AG10803 (cell line): ENCODE measurements around the gene NAGLU.

Source experiments
- DNase-seq: peaks from one replicate; pipeline ENCODE4 v3.0.0; 2010; ENCODE audit warnings: low read depth
- H3K4me3 ChIP-seq: 2 replicates; pipeline ENCODE4 v1.5.1; 2011; ENCODE audit warnings: mild to moderate bottlenecking, low read length, control low read depth
- TF ChIP-seq, protein P1 (sequence below): conservative IDR thresholded peaks from 2 replicates; pipeline ENCODE4 v1.5.1; 2011; ENCODE audit warnings: mild to moderate bottlenecking, low read length, control low read depth, inconsistent platforms

The NAGLU gene

DNA sequence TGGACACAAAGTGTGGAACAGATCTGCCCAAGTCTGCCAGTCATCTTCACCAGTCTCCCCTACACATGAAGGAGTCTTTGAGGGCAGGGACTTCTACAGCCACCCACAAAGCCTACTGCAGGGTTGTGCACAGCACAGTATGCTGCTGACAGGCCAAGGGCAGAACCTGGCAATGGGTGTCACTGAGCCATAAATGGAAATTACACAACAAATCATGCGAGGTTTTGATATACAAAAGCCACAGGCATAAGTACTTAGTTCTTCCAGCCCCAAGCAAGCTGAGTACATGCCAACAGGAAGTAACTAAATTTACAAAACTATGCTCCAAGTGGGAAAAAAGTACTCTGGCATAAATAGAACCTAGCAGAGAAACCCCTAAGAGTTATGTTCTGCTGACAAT, 49.3 kb downstream of the NAGLU start:
- peak; percentile 44 for DNase-seq
- no peak overlapping the region for H3K4me3 ChIP-seq
- TF ChIP-seq, protein P1, sequence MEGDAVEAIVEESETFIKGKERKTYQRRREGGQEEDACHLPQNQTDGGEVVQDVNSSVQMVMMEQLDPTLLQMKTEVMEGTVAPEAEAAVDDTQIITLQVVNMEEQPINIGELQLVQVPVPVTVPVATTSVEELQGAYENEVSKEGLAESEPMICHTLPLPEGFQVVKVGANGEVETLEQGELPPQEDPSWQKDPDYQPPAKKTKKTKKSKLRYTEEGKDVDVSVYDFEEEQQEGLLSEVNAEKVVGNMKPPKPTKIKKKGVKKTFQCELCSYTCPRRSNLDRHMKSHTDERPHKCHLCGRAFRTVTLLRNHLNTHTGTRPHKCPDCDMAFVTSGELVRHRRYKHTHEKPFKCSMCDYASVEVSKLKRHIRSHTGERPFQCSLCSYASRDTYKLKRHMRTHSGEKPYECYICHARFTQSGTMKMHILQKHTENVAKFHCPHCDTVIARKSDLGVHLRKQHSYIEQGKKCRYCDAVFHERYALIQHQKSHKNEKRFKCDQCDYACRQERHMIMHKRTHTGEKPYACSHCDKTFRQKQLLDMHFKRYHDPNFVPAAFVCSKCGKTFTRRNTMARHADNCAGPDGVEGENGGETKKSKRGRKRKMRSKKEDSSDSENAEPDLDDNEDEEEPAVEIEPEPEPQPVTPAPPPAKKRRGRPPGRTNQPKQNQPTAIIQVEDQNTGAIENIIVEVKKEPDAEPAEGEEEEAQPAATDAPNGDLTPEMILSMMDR, result no peak

DNA sequence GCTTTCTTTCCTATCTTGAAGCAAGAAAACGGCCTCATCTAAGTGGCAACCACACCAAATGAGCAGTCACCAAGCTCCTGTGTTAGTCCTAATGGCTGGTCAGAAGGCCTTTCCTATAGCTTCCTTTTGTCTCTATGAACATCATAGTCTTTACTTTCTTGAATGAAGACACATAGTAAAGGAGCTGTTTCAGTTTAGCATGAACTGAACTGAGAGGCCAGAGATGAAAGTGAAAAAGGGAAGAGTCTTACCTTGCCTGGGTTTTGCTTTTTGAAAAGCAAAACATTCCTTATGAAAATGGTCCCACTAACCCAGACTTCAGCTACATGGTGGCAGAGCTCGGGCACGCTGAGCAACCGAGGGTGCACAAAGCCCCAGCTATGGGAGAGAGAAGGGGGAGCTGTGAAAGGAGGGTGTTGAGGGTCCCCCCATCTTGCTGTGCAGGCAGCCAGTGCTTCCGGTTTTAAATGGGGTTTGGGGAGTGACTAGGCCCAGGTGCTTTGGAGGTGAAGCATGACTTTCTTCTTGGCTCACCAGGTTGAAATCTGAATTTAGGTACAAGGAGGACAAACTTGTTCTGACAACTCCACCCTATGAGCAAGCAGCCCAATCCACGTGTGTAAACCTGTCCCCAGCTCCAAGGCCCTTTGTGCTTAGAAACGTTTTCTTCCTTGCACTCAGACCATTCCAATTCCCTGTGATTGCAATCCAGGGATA, 50.6 kb downstream of the NAGLU start:
- TF ChIP-seq, protein P1, result no peak
- DNase-seq, result no peak
- no peak overlapping the region for H3K4me3 ChIP-seq

DNA sequence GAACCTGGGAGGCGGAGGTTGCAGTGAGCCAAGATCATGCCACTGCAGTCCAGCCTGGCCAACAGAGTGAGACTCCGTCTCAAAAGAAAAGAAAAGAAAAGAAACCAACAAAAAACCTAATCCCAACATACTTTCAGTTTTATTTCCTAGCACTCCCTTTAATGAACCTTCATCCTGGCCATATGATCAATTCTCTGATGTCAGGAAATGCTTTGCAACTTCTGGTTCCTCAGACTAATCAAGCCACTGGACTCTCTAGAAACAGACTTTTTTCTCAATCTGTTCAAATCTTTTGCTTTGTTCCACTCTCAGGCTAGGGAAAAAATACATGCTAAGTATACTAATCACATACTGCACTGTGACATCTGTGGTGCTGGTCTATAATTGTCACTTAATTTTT, 54.8 kb downstream of the NAGLU start:
- TF ChIP-seq, protein P1, result no peak

GRCh38 chr17:42591411-42591810, 55.4 kb downstream of the NAGLU start:
- DNase-seq, result no peak
- TF ChIP-seq, protein P1, result no peak
- H3K4me3 ChIP-seq, result no peak overlapping the region

More for the DNA sequence above, 54.8 kb downstream of the NAGLU start:
- DNase-seq, result no peak
- H3K4me3 ChIP-seq, result no peak overlapping the region
